Body of pancreas (tissue), 4 donors: ENCODE data around the gene ACER3.

Source experiments
- POLR2A ChIP-seq, 3 donors: fragments of 450-650 bp; IDR thresholded peaks; one replicate each; pipeline ENCODE4 v1.6.1; 2016; ENCODE audit warnings: antibody characterized with exemption in 3 of 3, mild to moderate bottlenecking in 2 of 3
- TF ChIP-seq, protein P1 (sequence below), 7 experiments: fragments of 450-650 bp in 4 of 7; fragments of 200-600 bp in 3 of 7; sonication (generic) in 3 of 7; IDR thresholded peaks; one replicate each; pipeline ENCODE4 v1.5.1; 2016 to 2019; ENCODE audit warnings: antibody characterized with exemption in 7 of 7

- TF ChIP-seq, protein P1, sequence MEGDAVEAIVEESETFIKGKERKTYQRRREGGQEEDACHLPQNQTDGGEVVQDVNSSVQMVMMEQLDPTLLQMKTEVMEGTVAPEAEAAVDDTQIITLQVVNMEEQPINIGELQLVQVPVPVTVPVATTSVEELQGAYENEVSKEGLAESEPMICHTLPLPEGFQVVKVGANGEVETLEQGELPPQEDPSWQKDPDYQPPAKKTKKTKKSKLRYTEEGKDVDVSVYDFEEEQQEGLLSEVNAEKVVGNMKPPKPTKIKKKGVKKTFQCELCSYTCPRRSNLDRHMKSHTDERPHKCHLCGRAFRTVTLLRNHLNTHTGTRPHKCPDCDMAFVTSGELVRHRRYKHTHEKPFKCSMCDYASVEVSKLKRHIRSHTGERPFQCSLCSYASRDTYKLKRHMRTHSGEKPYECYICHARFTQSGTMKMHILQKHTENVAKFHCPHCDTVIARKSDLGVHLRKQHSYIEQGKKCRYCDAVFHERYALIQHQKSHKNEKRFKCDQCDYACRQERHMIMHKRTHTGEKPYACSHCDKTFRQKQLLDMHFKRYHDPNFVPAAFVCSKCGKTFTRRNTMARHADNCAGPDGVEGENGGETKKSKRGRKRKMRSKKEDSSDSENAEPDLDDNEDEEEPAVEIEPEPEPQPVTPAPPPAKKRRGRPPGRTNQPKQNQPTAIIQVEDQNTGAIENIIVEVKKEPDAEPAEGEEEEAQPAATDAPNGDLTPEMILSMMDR (IDR thresholded peaks at IDR 0.05): no peak
- no peak for TF ChIP-seq POLR2A (IDR thresholded peaks at IDR 0.05)
Observed at GRCh38 chr11:76990628-76991027, 129.9 kb downstream of the ACER3 start.
